ENCODE measurements around the gene COLEC12. TPM values are rescaled to one million over a fixed set of nuclear protein-coding genes. Genes with fewer than 3 reads are reported as not detected.

COLEC12 gene
- total and polyA plus RNA-seq, 2 experiments from 2014 or later, result 19.4 to 25.9 TPM

GRCh38 chr18:339200-339599 is 161.3 kb downstream of the COLEC12 start:
- Histone ChIP-seq H3K9me2 (ENCODE audit: insufficient read depth) (no peaks in the 10 kb centered on the region), H3K9me3 (ENCODE audit: low read depth) (no peaks in the 10 kb centered on the region), H4K20me1 (ENCODE audit: insufficient read depth) (no peaks in the 10 kb centered on the region), H3K27me3 (replicated peaks; ENCODE audit: insufficient read depth) (no peaks in the 10 kb centered on the region), H3K36me3 (ENCODE audit: low read depth) (no peaks in the 10 kb centered on the region), H3K9ac (no peak overlapping the region), H3K4me3 (no peak overlapping the region), H3K4me1 (ENCODE audit: insufficient read depth) (no peaks in the 10 kb centered on the region), H3F3A (ENCODE audit: insufficient read depth) (no peaks in the 10 kb centered on the region), H3K4me2 (ENCODE audit: unreplicated experiment) (no peak overlapping the region), H3K27ac (no peak overlapping the region), H2AFZ (no peak overlapping the region), H3K79me2 (ENCODE audit: insufficient read depth) (no peaks in the 10 kb centered on the region)
- DNase-seq, result no peak
- in situ Hi-C loops (cut with MboI), result no loop called here
- TF ChIP-seq EZH2phosphoT487 (IDR thresholded peaks at IDR 0.05; ENCODE audit: insufficient read depth, low read depth) (no peak), EZH2 (IDR thresholded peaks at IDR 0.05; ENCODE audit: insufficient read depth, poor library complexity, severe bottlenecking) (no peak)
- whole genome bisulfite sequencing, 2 experiments (ENCODE audit: low coverage in 1 of 2, low lambda C conversion rate in 2 of 2, missing lambda C conversion rate in 2 of 2), result 93 to 100% methylated on average over 6 of the region's 6 CpGs

- no peaks in the 10 kb centered on the region for H3K4me1 ChIP-seq (ENCODE audit: insufficient read depth)
- no peaks in the 10 kb centered on the region for H3K79me2 ChIP-seq (ENCODE audit: insufficient read depth)
- WGBS, 2 experiments (ENCODE audit: low coverage in 1 of 2, low lambda C conversion rate in 2 of 2, missing lambda C conversion rate in 2 of 2), result 95 to 100% methylated on average over 2 of the region's 2 CpGs
- H3K27me3 ChIP-seq (replicated peaks; ENCODE audit: insufficient read depth), result no peaks in the 10 kb centered on the region
- H3K36me3 ChIP-seq (ENCODE audit: low read depth), result no peaks in the 10 kb centered on the region
- no peak for TF ChIP-seq EZH2phosphoT487 (IDR thresholded peaks at IDR 0.05; ENCODE audit: insufficient read depth, low read depth)
- no peak for TF ChIP-seq EZH2 (IDR thresholded peaks at IDR 0.05; ENCODE audit: insufficient read depth, poor library complexity, severe bottlenecking)
- no peaks in the 10 kb centered on the region for H4K20me1 ChIP-seq (ENCODE audit: insufficient read depth)
- no peak overlapping the region for H3K9ac ChIP-seq
- no peak for DNase-seq
- no peak overlapping the region for H3K27ac ChIP-seq
- no peak overlapping the region for H2AFZ ChIP-seq
- H3F3A ChIP-seq (ENCODE audit: insufficient read depth), result no peaks in the 10 kb centered on the region
- H3K4me3 ChIP-seq, result no peak overlapping the region
- no peaks in the 10 kb centered on the region for H3K9me2 ChIP-seq (ENCODE audit: insufficient read depth)
- in situ Hi-C loops (cut with MboI), result no loop called here
- H3K9me3 ChIP-seq (ENCODE audit: low read depth), result no peaks in the 10 kb centered on the region
- H3K4me2 ChIP-seq (ENCODE audit: unreplicated experiment), result no peak overlapping the region
Measured at GRCh38 chr18:336713-337112, 163.8 kb downstream of the COLEC12 start.

GRCh38 chr18:335733-336132 is 164.8 kb downstream of the COLEC12 start:
- 84 to 97% methylated on average over 2 of the region's 2 CpGs for WGBS, 2 experiments (ENCODE audit: low coverage in 1 of 2, low lambda C conversion rate in 2 of 2, missing lambda C conversion rate in 2 of 2)
- H3K4me1 ChIP-seq (ENCODE audit: insufficient read depth), result no peaks in the 10 kb centered on the region
- DNase-seq, result peak; percentile 22
- no peak overlapping the region for H3K9ac ChIP-seq
- in situ Hi-C loops (cut with MboI), result no loop called here
- no peaks in the 10 kb centered on the region for H3K36me3 ChIP-seq (ENCODE audit: low read depth)
- H3K9me2 ChIP-seq (ENCODE audit: insufficient read depth), result no peaks in the 10 kb centered on the region
- no peak overlapping the region for H3K4me3 ChIP-seq
- H3K27me3 ChIP-seq (replicated peaks; ENCODE audit: insufficient read depth), result no peaks in the 10 kb centered on the region
- H4K20me1 ChIP-seq (ENCODE audit: insufficient read depth), result no peaks in the 10 kb centered on the region
- no peaks in the 10 kb centered on the region for H3F3A ChIP-seq (ENCODE audit: insufficient read depth)
- H3K9me3 ChIP-seq (ENCODE audit: low read depth), result no peaks in the 10 kb centered on the region
- TF ChIP-seq EZH2 (IDR thresholded peaks at IDR 0.05; ENCODE audit: insufficient read depth, poor library complexity, severe bottlenecking) (no peak), EZH2phosphoT487 (IDR thresholded peaks at IDR 0.05; ENCODE audit: insufficient read depth, low read depth) (no peak)
- H3K79me2 ChIP-seq (ENCODE audit: insufficient read depth), result no peaks in the 10 kb centered on the region
- H2AFZ ChIP-seq, result no peak overlapping the region
- H3K4me2 ChIP-seq (ENCODE audit: unreplicated experiment), result no peak overlapping the region
- H3K27ac ChIP-seq, result no peak overlapping the region

GRCh38 chr18:334575-335132 is 165.8 kb downstream of the COLEC12 start:
- Histone ChIP-seq H3K4me1 (ENCODE audit: insufficient read depth) (no peaks in the 10 kb centered on the region), H3K36me3 (ENCODE audit: low read depth) (no peaks in the 10 kb centered on the region), H3K4me2 (ENCODE audit: unreplicated experiment) (no peak overlapping the region), H4K20me1 (ENCODE audit: insufficient read depth) (no peaks in the 10 kb centered on the region), H3K27ac (no peak overlapping the region), H3K9me3 (ENCODE audit: low read depth) (no peaks in the 10 kb centered on the region), H3K27me3 (replicated peaks; ENCODE audit: insufficient read depth) (no peaks in the 10 kb centered on the region), H3F3A (ENCODE audit: insufficient read depth) (no peaks in the 10 kb centered on the region), H3K4me3 (no peak overlapping the region), H3K79me2 (ENCODE audit: insufficient read depth) (no peaks in the 10 kb centered on the region), H3K9ac (no peak overlapping the region), H2AFZ (no peak overlapping the region), H3K9me2 (ENCODE audit: insufficient read depth) (no peaks in the 10 kb centered on the region)
- WGBS, 2 experiments (ENCODE audit: low coverage in 1 of 2, low lambda C conversion rate in 2 of 2, missing lambda C conversion rate in 2 of 2), result 88 to 95% methylated on average over 11 to 15 of the region's 15 CpGs
- no peak for DNase-seq
- no peak for TF ChIP-seq EZH2 (IDR thresholded peaks at IDR 0.05; ENCODE audit: insufficient read depth, poor library complexity, severe bottlenecking)
- no peak for TF ChIP-seq EZH2phosphoT487 (IDR thresholded peaks at IDR 0.05; ENCODE audit: insufficient read depth, low read depth)
- in situ Hi-C loops (cut with MboI), result no loop called here

All from GM23248 (cell line).